ENCODE measurements around the gene NONO. TPM values are rescaled to one million over a fixed set of nuclear protein-coding genes. Genes with fewer than 3 reads are reported as not detected.
"Not testable (repeated sequence)": the region's sequence is repeated elsewhere in the genome, so short reads cannot be mapped to it uniquely, and the experiment has no call there.

Gene NONO
- total RNA-seq, 1 experiment from 2014 or later, result 292 TPM

- Mint-ChIP-seq H3K4me3 (ENCODE audit: unreplicated experiment) (no peak within 1 kb of the TSS), H3K36me3 (ENCODE audit: insufficient read depth, unreplicated experiment) (peaks cover 58% of the 10 kb centered on the region), H3K27ac (ENCODE audit: low read depth, unreplicated experiment) (no peak within 1 kb of the TSS), H3K9me3 (ENCODE audit: unreplicated experiment) (no peaks in the 10 kb centered on the region), H3K27me3 (ENCODE audit: insufficient read depth, unreplicated experiment) (peaks cover 49% of the 10 kb centered on the region), H3K4me1 (ENCODE audit: insufficient read depth, unreplicated experiment) (no peaks in the 10 kb centered on the region)
- POLR2A ChIA-PET, result interaction anchor here (0.6 to 1.8 kb wide), 5 partner anchors 9 to 623 kb away, joined by 3 to 4 read pairs (median 3); partner anchors contain the start of gene NONO
- BruUV-seq (replicated peaks), result no TSS peak
- CTCF ChIA-PET, result interaction anchor here (0.8 kb wide), 1 partner anchor 10 kb away, joined by 3 read pairs; no protein-coding TSS in a partner anchor
- no peak for DNase-seq (ENCODE audit: unreplicated experiment)
- intact Hi-C loops (cut with micrococcal nuclease), result no loop called here
- TF ChIP-seq CTCF (IDR thresholded peaks at IDR 0.05; ENCODE audit: unreplicated experiment), result no peak
Measured at GRCh38 chrX:71301195-71301924, 17.9 kb downstream of the NONO start, which contains the start of gene ITGB1BP2. Gene ITGB1BP2, plus strand, starts transcription at chrX:71301750. Its CDS starts 57 bp downstream, at chrX:71301807.

GRCh38 chrX:71302461-71303213 lies 19.2 kb downstream of the NONO start:
- peaks cover 39% of the 10 kb centered on the region for H3K27me3 Mint-ChIP-seq (ENCODE audit: insufficient read depth, unreplicated experiment)
- H3K9me3 Mint-ChIP-seq (ENCODE audit: unreplicated experiment), result no peaks in the 10 kb centered on the region
- peaks cover 45% of the 10 kb centered on the region for H3K36me3 Mint-ChIP-seq (ENCODE audit: insufficient read depth, unreplicated experiment)
- BruUV-seq (replicated peaks), result no TSS peak
- intact Hi-C loops (cut with micrococcal nuclease), result no loop called here
- no peak for DNase-seq (ENCODE audit: unreplicated experiment)
- no peak overlapping the region for H3K4me3 Mint-ChIP-seq (ENCODE audit: unreplicated experiment)
- H3K4me1 Mint-ChIP-seq (ENCODE audit: insufficient read depth, unreplicated experiment), result no peaks in the 10 kb centered on the region
- H3K27ac Mint-ChIP-seq (ENCODE audit: low read depth, unreplicated experiment), result no peak overlapping the region
- ChIA-PET POLR2A (interaction anchor here (0.7 to 1.2 kb wide), 3 partner anchors 10 to 63 kb away, joined by 3 to 4 read pairs (median 3); partner anchors contain the start of genes NONO and TAF1), CTCF (interaction anchor here (0.6 kb wide), 1 partner anchor 28 kb away, joined by 3 read pairs; no protein-coding TSS in a partner anchor)
- TF ChIP-seq CTCF (IDR thresholded peaks at IDR 0.05; ENCODE audit: unreplicated experiment), result no peak

- Mint-ChIP-seq H3K27ac (ENCODE audit: low read depth, unreplicated experiment) (no peak overlapping the region), H3K4me3 (ENCODE audit: unreplicated experiment) (no peak overlapping the region), H3K9me3 (ENCODE audit: unreplicated experiment) (no peaks in the 10 kb centered on the region), H3K4me1 (ENCODE audit: insufficient read depth, unreplicated experiment) (no peaks in the 10 kb centered on the region), H3K27me3 (ENCODE audit: insufficient read depth, unreplicated experiment) (peaks cover 35% of the 10 kb centered on the region), H3K36me3 (ENCODE audit: insufficient read depth, unreplicated experiment) (peaks cover 26% of the 10 kb centered on the region)
- POLR2A ChIA-PET, result no interaction called here
- DNase-seq (ENCODE audit: unreplicated experiment), result no peak
- no TSS peak for BruUV-seq (replicated peaks)
- intact Hi-C loops (cut with micrococcal nuclease), result no loop called here
- CTCF ChIA-PET, result interaction anchor here (0.7 kb wide), 1 partner anchor 246 kb away, joined by 3 read pairs; no protein-coding TSS in a partner anchor
- no peak for TF ChIP-seq CTCF (IDR thresholded peaks at IDR 0.05; ENCODE audit: unreplicated experiment)
Measured at GRCh38 chrX:71304561-71304960, 21.1 kb downstream of the NONO start.

GRCh38 chrX:71315917-71316316 lies 32.5 kb downstream of the NONO start:
- no peak overlapping the region for H3K4me3 Mint-ChIP-seq (ENCODE audit: unreplicated experiment)
- intact Hi-C loops (cut with micrococcal nuclease), result no loop called here
- ChIA-PET CTCF (no interaction called here), POLR2A (no interaction called here)
- no peak overlapping the region for H3K27ac Mint-ChIP-seq (ENCODE audit: low read depth, unreplicated experiment)
- TF ChIP-seq CTCF (IDR thresholded peaks at IDR 0.05; ENCODE audit: unreplicated experiment), result no peak
- no peaks in the 10 kb centered on the region for H3K27me3 Mint-ChIP-seq (ENCODE audit: insufficient read depth, unreplicated experiment)
- DNase-seq (ENCODE audit: unreplicated experiment), result no peak
- peaks cover 10% of the 10 kb centered on the region for H3K36me3 Mint-ChIP-seq (ENCODE audit: insufficient read depth, unreplicated experiment)
- BruUV-seq (replicated peaks), result no TSS peak
- H3K4me1 Mint-ChIP-seq (ENCODE audit: insufficient read depth, unreplicated experiment), result no peaks in the 10 kb centered on the region
- H3K9me3 Mint-ChIP-seq (ENCODE audit: unreplicated experiment), result no peaks in the 10 kb centered on the region

GRCh38 chrX:71316959-71317358 lies 33.5 kb downstream of the NONO start:
- H3K4me1 Mint-ChIP-seq (ENCODE audit: insufficient read depth, unreplicated experiment); POLR2A ChIA-PET; intact Hi-C loops (cut with micrococcal nuclease); CTCF ChIA-PET; H3K27ac Mint-ChIP-seq (ENCODE audit: low read depth, unreplicated experiment); DNase-seq (ENCODE audit: unreplicated experiment); H3K9me3 Mint-ChIP-seq (ENCODE audit: unreplicated experiment); H3K4me3 Mint-ChIP-seq (ENCODE audit: unreplicated experiment); BruUV-seq (replicated peaks); H3K27me3 Mint-ChIP-seq (ENCODE audit: insufficient read depth, unreplicated experiment): not testable (repeated sequence)
- H3K36me3 Mint-ChIP-seq (ENCODE audit: insufficient read depth, unreplicated experiment), result peaks cover 10% of the 10 kb centered on the region

Measured in MCF 10A (cell line).